Stimulated activated naive B cell treated with anti-CD40 and anti-IgM and Interleukin-4, amounts not matched to agents 10 μg/mL and 1 μg/mL and 100 μg/mL, for 72 hours (primary cell): ENCODE data around the gene MCF2L.

Source experiments
- ATAC-seq, 2 donors: fragments of 150-1000 bp; cut with Tn5 transposase; replicated peaks; 2 replicates each; pipeline ENCODE4 v1.10.0; 2021; ENCODE audit warnings: moderate library complexity in 1 of 2
- DNase-seq: peaks from one replicate; pipeline ENCODE4 v3.0.0; 2021
- H3K27ac Mint-ChIP-seq: one replicate; pipeline ENCODE4 v1.8.0; 2022; ENCODE audit warnings: mild to moderate bottlenecking, mixed read lengths
- H3K27me3 Mint-ChIP-seq, 2 donors: one replicate each; pipeline ENCODE4 v1.8.0; 2022; ENCODE audit warnings: mixed read lengths in 2 of 2
- H3K36me3 Mint-ChIP-seq, 2 donors: one replicate each; pipeline ENCODE4 v1.8.0; 2022; ENCODE audit warnings: mixed read lengths in 2 of 2, mild to moderate bottlenecking in 1 of 2
- H3K4me1 Mint-ChIP-seq, 2 donors: one replicate each; pipeline ENCODE4 v1.8.0; 2022; ENCODE audit warnings: mixed read lengths in 2 of 2, mild to moderate bottlenecking in 1 of 2
- H3K4me3 Mint-ChIP-seq, 2 donors: one replicate each; pipeline ENCODE4 v1.8.0; 2022; ENCODE audit warnings: mild to moderate bottlenecking in 2 of 2, mixed read lengths in 2 of 2, moderate library complexity in 1 of 2
- H3K9me3 Mint-ChIP-seq, 2 donors: one replicate each; pipeline ENCODE4 v1.8.0; 2022; ENCODE audit warnings: mixed read lengths in 2 of 2, mild to moderate bottlenecking in 1 of 2

Gene MCF2L

GRCh38 chr13:112968910-112969691 is at the start of gene MCF2L:
Gene MCF2L (plus strand): TSS chr13:112969214. CDS start chr13:112969380, 166 bp downstream.
- DNase-seq = peak; percentile 32

GRCh38 chr13:112923962-112924361 is 45.1 kb upstream of the MCF2L start:
- peaks cover 0 to under 1% of the 10 kb centered on the region in 2 donors for H3K4me1 Mint-ChIP-seq
- H3K4me3 Mint-ChIP-seq = no peak overlapping the region
- peaks cover 13 to 20% of the 10 kb centered on the region in 2 donors for H3K27me3 Mint-ChIP-seq

More at GRCh38 chr13:112968910-112969691, at the start of gene MCF2L:
- peak within 1 kb of the TSS; percentile 88 for H3K4me3 Mint-ChIP-seq
- peaks cover 37 to 40% of the 10 kb centered on the region in 2 donors for H3K27me3 Mint-ChIP-seq
- peak within 1 kb of the TSS; percentile 71 for H3K27ac Mint-ChIP-seq
- peak; percentile 74 to 75 for ATAC-seq
- peaks cover 0 to 9% of the 10 kb centered on the region in 2 donors for H3K36me3 Mint-ChIP-seq
- H3K4me1 Mint-ChIP-seq = peaks cover 10 to 17% of the 10 kb centered on the region in 2 donors
- H3K9me3 Mint-ChIP-seq = peaks cover 5% of the 10 kb centered on the region in 2 donors

GRCh38 chr13:112924365-112924764 is 44.6 kb upstream of the MCF2L start:
- H3K4me3 Mint-ChIP-seq = no peak overlapping the region
- DNase-seq = no peak
- no peak for ATAC-seq
- H3K27ac Mint-ChIP-seq = no peak overlapping the region
- H3K4me1 Mint-ChIP-seq = peaks cover 3 to 5% of the 10 kb centered on the region in 2 donors
- H3K9me3 Mint-ChIP-seq = peaks cover 0 to 2% of the 10 kb centered on the region in 2 donors
- peaks cover 0 to 13% of the 10 kb centered on the region in 2 donors for H3K36me3 Mint-ChIP-seq
- H3K27me3 Mint-ChIP-seq = peaks cover 17 to 24% of the 10 kb centered on the region in 2 donors

More at GRCh38 chr13:112923962-112924361, 45.1 kb upstream of the MCF2L start:
- peaks cover 0 to 2% of the 10 kb centered on the region in 2 donors for H3K9me3 Mint-ChIP-seq
- H3K27ac Mint-ChIP-seq = no peak overlapping the region
- H3K36me3 Mint-ChIP-seq = peaks cover 0 to 13% of the 10 kb centered on the region in 2 donors
- DNase-seq (no peak), ATAC-seq (no peak)

GRCh38 chr13:112926003-112926402 is 43.0 kb upstream of the MCF2L start:
- Mint-ChIP-seq H3K36me3 (peaks cover 0 to 17% of the 10 kb centered on the region in 2 donors), H3K9me3 (peaks cover 0 to 2% of the 10 kb centered on the region in 2 donors), H3K4me1 (peaks cover 9 to 13% of the 10 kb centered on the region in 2 donors), H3K4me3 (no peak overlapping the region), H3K27ac (no peak overlapping the region), H3K27me3 (peaks cover 22 to 34% of the 10 kb centered on the region in 2 donors)
- ATAC-seq (no peak), DNase-seq (no peak)

DNA sequence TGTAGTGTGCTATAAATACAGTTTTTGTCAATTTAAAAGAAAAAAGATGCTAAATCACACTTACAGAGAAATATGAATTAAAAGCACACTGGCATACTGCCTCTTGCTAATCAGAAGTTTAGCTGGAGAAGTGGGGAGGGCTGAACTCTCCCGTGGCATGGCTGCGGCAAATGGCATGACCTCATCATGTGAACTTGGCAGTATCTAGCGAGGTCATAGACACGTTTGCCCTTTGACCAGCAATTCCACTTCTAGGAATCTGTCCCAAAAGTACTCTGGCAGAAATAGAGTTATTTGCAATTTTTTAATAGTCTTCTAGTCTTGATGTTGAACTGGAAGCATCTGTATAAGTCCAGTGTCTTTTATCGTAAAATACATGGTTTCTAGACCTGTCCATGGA is 42.0 kb upstream of the MCF2L start:
- Mint-ChIP-seq H3K4me3 (no peak overlapping the region), H3K27me3 (peaks cover 22 to 34% of the 10 kb centered on the region in 2 donors), H3K27ac (no peak overlapping the region), H3K36me3 (peaks cover 0 to 17% of the 10 kb centered on the region in 2 donors), H3K9me3 (peaks cover 0 to 2% of the 10 kb centered on the region in 2 donors), H3K4me1 (peaks cover 9 to 13% of the 10 kb centered on the region in 2 donors)
- DNase-seq (no peak), ATAC-seq (no peak)

DNA sequence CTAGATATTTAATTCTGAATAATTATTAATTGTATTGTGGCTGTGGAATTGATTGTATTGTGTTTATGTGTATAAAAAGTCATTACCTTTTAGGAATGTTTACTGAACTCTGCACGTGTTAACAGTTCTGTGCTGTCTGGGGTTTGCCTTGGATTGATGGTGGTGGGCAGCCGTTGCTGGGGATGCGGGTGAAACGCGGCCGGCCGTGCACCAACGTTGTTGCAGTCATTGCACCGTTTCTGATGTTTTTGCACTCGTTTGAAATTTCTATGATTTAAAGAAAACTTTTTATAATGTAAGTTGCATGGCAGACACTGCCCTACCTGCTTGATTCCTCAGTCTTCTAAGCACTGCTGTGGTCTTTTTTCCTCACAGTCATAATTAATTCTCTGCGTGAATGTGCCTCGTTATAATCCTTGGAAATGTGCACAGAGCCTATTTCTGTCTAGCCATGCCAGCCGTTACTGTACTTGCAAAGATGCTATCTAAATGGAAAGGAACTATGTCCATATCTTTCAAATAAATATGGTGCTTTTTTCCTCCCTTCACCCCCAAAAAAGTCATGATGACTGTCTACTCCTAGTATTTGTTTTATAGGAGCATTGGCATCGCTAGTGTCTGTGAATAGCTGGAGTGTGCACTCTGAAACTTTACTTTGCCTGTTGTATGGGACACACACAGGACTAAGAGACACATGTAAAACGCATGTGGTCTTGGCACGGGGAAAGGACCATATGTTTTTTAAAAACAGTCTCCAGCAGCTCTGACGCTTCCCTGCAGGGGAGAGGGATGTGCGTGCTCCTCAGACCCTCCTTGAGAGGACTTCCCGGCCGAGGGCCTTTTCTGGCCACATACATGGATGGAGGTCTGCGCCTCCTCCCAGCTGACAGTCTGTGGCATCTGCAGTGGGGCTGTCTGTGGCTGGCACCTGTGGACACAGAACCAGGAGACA is 40.7 kb upstream of the MCF2L start:
- no peak overlapping the region for H3K4me3 Mint-ChIP-seq
- peaks cover 22 to 34% of the 10 kb centered on the region in 2 donors for H3K27me3 Mint-ChIP-seq
- H3K4me1 Mint-ChIP-seq = peaks cover 9 to 13% of the 10 kb centered on the region in 2 donors
- no peak for ATAC-seq
- no peak overlapping the region for H3K27ac Mint-ChIP-seq
- DNase-seq = no peak
- peaks cover 0 to 2% of the 10 kb centered on the region in 2 donors for H3K9me3 Mint-ChIP-seq
- peaks cover 0 to 14% of the 10 kb centered on the region in 2 donors for H3K36me3 Mint-ChIP-seq

DNA sequence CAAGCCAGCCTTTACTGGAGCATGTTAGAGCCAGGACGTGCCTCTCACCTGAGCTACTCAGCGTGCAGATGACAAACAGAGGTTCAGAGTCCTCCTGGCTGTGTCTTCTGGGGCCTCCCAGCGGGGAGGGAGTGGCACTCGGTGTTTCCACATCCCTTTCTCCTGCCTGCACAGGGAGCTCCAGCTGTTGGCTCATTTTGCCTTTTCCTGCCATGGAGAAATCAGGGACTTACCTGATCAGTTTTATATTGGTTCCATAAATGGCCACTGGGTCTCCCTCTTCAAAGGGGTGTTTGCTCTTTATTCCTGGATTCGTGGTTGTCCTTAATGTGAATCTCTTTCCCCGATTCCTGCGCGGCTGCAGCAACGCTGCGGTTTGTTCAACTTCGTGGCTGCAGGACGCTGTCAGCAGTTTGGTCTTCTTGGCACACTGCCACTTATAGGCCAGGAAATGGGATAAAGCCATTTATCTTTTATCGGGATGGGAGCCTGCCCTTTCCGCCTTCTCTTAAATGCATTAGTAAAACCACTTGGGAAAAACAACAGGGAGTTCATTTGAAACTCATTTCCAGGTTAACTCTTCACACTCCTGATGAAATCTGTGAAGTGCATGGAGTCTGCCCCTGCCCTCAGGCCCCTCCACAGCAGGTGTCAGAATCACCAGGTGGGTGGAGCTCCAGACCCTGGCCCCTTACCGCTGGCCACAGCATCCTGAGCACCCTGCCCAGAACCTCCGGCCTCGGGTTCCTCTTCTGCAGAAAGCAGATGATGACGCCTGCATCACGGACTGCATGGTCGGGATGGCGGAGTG is 39.8 kb upstream of the MCF2L start:
- DNase-seq (no peak), ATAC-seq (peak; percentile 52 to 53)
- Mint-ChIP-seq H3K4me3 (peak overlapping the region in 1 of 2 donors; percentile 18), H3K36me3 (peaks cover 0 to 14% of the 10 kb centered on the region in 2 donors), H3K27ac (peak overlapping the region; percentile 10), H3K4me1 (peaks cover 9 to 13% of the 10 kb centered on the region in 2 donors), H3K27me3 (peaks cover 22 to 34% of the 10 kb centered on the region in 2 donors), H3K9me3 (peaks cover 0 to 2% of the 10 kb centered on the region in 2 donors)

- H3K4me1 Mint-ChIP-seq = peaks cover 9 to 13% of the 10 kb centered on the region in 2 donors
- no peak overlapping the region for H3K27ac Mint-ChIP-seq
- H3K4me3 Mint-ChIP-seq = peak overlapping the region; percentile 28 to 49
- ATAC-seq (no peak), DNase-seq (no peak)
- H3K36me3 Mint-ChIP-seq = peaks cover 0 to 14% of the 10 kb centered on the region in 2 donors
- H3K27me3 Mint-ChIP-seq = peaks cover 22 to 34% of the 10 kb centered on the region in 2 donors
- peaks cover 0 to 2% of the 10 kb centered on the region in 2 donors for H3K9me3 Mint-ChIP-seq
Measured at GRCh38 chr13:112929783-112930055, 39.3 kb upstream of the MCF2L start.

DNA sequence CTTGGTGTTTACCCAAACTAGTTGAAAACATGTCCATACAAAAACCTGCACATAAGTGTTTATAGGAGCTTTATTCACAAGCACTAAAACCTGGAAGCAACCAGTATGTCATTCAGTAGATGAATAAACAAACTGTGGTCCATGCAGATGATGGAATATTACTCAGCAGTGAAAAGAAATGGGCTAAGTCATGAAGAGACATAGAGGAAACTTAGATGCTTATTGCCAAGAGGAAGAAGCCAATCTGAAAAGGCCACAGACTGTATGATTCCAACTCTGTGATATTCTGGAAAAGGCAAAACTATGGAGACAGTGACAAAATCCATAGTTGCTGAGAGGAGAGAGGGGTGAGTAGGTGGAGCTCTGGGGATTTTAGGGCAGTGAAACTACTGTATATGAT is 38.8 kb upstream of the MCF2L start:
- Mint-ChIP-seq H3K4me3 (peak overlapping the region in 1 of 2 donors; percentile 49), H3K36me3 (peaks cover 0 to 14% of the 10 kb centered on the region in 2 donors), H3K27me3 (peaks cover 22 to 34% of the 10 kb centered on the region in 2 donors)

DNA sequence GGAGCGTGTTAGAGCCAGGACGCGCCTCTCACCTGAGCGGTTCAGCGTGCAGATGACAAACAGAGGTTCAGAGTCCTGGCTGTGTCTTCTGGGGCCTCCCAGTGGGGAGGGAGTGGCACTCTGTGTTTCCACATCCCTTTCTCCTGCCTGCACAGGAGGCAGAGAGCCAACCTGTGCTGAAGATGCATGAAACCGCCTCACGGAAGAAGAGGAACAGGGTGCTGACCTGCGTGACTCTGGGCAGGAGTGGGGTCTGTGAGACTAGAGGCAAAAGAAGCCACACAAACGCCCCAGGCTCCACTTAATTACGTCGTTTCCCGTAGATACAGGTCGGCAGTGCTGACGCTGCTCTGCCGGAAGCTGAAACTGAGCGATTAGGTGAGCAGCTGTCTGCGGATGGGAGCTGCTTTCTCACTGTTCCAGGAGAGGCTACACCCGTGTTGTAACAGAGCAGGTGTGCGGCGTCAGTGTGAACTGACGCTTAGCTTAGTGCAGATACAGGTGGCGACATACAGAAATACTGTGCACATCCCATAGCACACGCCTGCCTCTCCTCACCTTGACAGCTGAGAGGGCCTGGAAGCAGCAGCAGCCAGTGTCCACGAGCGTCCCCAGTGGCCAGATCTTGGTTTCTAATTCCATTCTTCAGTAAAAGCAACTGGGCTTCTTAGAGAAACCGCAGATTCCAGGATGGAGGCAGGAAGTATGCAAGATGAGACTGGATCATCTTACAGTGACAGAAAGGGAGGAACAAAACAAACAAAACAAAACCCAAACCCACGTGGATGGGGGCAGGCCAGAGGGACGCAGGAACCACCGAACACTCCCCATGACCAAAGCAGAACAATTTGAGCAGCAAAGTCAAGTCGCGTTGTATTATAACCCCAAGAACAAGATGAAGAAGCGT is 37.7 kb upstream of the MCF2L start:
- no peak overlapping the region for H3K4me3 Mint-ChIP-seq
- ATAC-seq (no peak), DNase-seq (no peak)
- peaks cover 22 to 34% of the 10 kb centered on the region in 2 donors for H3K27me3 Mint-ChIP-seq
- peaks cover 0 to 14% of the 10 kb centered on the region in 2 donors for H3K36me3 Mint-ChIP-seq
- peaks cover 9 to 13% of the 10 kb centered on the region in 2 donors for H3K4me1 Mint-ChIP-seq
- no peak overlapping the region for H3K27ac Mint-ChIP-seq
- peaks cover 0 to 2% of the 10 kb centered on the region in 2 donors for H3K9me3 Mint-ChIP-seq

More for the DNA sequence above, 38.8 kb upstream of the MCF2L start:
- no peak for ATAC-seq
- no peak for DNase-seq
- H3K9me3 Mint-ChIP-seq = peaks cover 0 to 2% of the 10 kb centered on the region in 2 donors
- H3K4me1 Mint-ChIP-seq = peaks cover 9 to 13% of the 10 kb centered on the region in 2 donors
- no peak overlapping the region for H3K27ac Mint-ChIP-seq

DNA sequence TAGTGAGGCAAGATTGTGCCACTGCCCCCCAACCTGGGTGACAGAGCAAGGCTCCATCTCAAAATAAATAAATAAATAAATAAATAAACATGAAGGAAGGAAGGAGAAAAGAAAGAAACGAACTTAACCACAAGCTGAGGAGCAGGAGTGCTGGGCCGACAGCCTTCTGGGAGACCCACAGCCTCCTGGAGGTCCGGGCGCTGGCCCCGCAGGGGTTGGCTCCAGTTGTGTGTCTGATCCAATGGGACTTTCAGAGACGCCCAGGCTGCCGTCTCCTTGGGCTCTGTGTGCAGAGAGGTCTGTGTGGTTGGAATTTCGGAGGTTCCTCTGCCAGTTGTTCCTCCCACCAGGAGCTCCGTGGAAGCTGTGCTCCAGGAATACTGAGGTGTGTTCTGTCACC is 36.0 kb upstream of the MCF2L start:
- H3K27ac Mint-ChIP-seq = no peak overlapping the region
- peaks cover 5% of the 10 kb centered on the region in 2 donors for H3K9me3 Mint-ChIP-seq
- no peak for ATAC-seq

GRCh38 chr13:112933649-112934048 is 35.4 kb upstream of the MCF2L start:
- Mint-ChIP-seq H3K4me3 (no peak overlapping the region), H3K27ac (no peak overlapping the region), H3K36me3 (peaks cover 4 to 9% of the 10 kb centered on the region in 2 donors), H3K27me3 (peaks cover 21 to 24% of the 10 kb centered on the region in 2 donors), H3K4me1 (peaks cover 12 to 24% of the 10 kb centered on the region in 2 donors), H3K9me3 (peaks cover 5% of the 10 kb centered on the region in 2 donors)
- ATAC-seq (no peak), DNase-seq (no peak)

More for the DNA sequence above, 36.0 kb upstream of the MCF2L start:
- H3K4me3 Mint-ChIP-seq = no peak overlapping the region
- H3K4me1 Mint-ChIP-seq = peaks cover 12 to 19% of the 10 kb centered on the region in 2 donors
- H3K27me3 Mint-ChIP-seq = peaks cover 22 to 29% of the 10 kb centered on the region in 2 donors
- DNase-seq = no peak
- peaks cover 4 to 9% of the 10 kb centered on the region in 2 donors for H3K36me3 Mint-ChIP-seq
